Neural crest cell (in vitro differentiated cells): ENCODE measurements around the gene RERE. TPM values are rescaled to one million over a fixed set of nuclear protein-coding genes. Genes with fewer than 3 reads are reported as not detected.

Source experiments
- DNase-seq: peaks from one replicate; pipeline ENCODE4 v3.0.0; 2021; ENCODE audit warnings: low read depth, mixed read lengths, low spot score
- H3K27ac Mint-ChIP-seq: one replicate; pipeline ENCODE4 v1.8.0; 2021; ENCODE audit warnings: mild to moderate bottlenecking, mixed read lengths; ENCODE audit not compliant: unreplicated experiment
- H3K27me3 Mint-ChIP-seq: 2 replicates; pipeline ENCODE4 v1.8.0; 2021; ENCODE audit warnings: low read depth, mild to moderate bottlenecking, mixed read lengths
- H3K36me3 Mint-ChIP-seq: 2 replicates; pipeline ENCODE4 v1.8.0; 2021; ENCODE audit warnings: low read depth, mild to moderate bottlenecking, mixed read lengths
- H3K4me1 Mint-ChIP-seq: 2 replicates; pipeline ENCODE4 v1.8.0; 2021; ENCODE audit warnings: mixed read lengths
- H3K4me3 Mint-ChIP-seq: one replicate; pipeline ENCODE4 v1.8.0; 2021; ENCODE audit warnings: mild to moderate bottlenecking, mixed read lengths
- H3K9me3 Mint-ChIP-seq: 2 replicates; pipeline ENCODE4 v1.8.0; 2021; ENCODE audit warnings: mixed read lengths
- CTCF ChIP-seq: fragments of 200-600 bp; sonication (generic); conservative IDR thresholded peaks from 2 replicates; pipeline ENCODE4 v1.5.0; 2021; ENCODE audit warnings: antibody characterized with exemption, mild to moderate bottlenecking
- total RNA-seq: library from RNA; stranded (reverse); gene quantifications from 2 replicates; pipeline ENCODE4 v1.2.1, GENCODE V29; 2021

Gene RERE
- total RNA-seq, 1 donor from 2014 or later: 122 TPM

- Mint-ChIP-seq H3K27ac (no peak overlapping the region), H3K9me3 (no peaks in the 10 kb centered on the region), H3K27me3 (no peaks in the 10 kb centered on the region), H3K36me3 (peaks cover 10% of the 10 kb centered on the region), H3K4me3 (no peak overlapping the region), H3K4me1 (peaks cover 31% of the 10 kb centered on the region)
- DNase-seq: no peak
- TF ChIP-seq CTCF: no peak
Measured at GRCh38 chr1:8554956-8555534, 262.4 kb downstream of the RERE start.

GRCh38 chr1:8552820-8553397 is 264.5 kb downstream of the RERE start:
- no peaks in the 10 kb centered on the region for H3K27me3 Mint-ChIP-seq
- no peak for DNase-seq
- peak overlapping the region; percentile 48 for H3K4me3 Mint-ChIP-seq
- H3K9me3 Mint-ChIP-seq: no peaks in the 10 kb centered on the region
- peaks cover 10% of the 10 kb centered on the region for H3K36me3 Mint-ChIP-seq
- H3K27ac Mint-ChIP-seq: peak overlapping the region; percentile 85
- H3K4me1 Mint-ChIP-seq: peaks cover 42% of the 10 kb centered on the region
- no peak for TF ChIP-seq CTCF

GRCh38 chr1:8551613-8552489 is 265.6 kb downstream of the RERE start:
- TF ChIP-seq CTCF: no peak
- peaks cover 45% of the 10 kb centered on the region for H3K4me1 Mint-ChIP-seq
- peak overlapping the region; percentile 48 for H3K4me3 Mint-ChIP-seq
- DNase-seq: no peak
- peak overlapping the region; percentile 85 for H3K27ac Mint-ChIP-seq
- no peaks in the 10 kb centered on the region for H3K9me3 Mint-ChIP-seq
- peaks cover 10% of the 10 kb centered on the region for H3K36me3 Mint-ChIP-seq
- no peaks in the 10 kb centered on the region for H3K27me3 Mint-ChIP-seq

GRCh38 chr1:8551057-8551456 is 266.4 kb downstream of the RERE start:
- peaks cover 10% of the 10 kb centered on the region for H3K36me3 Mint-ChIP-seq
- no peaks in the 10 kb centered on the region for H3K27me3 Mint-ChIP-seq
- peaks cover 45% of the 10 kb centered on the region for H3K4me1 Mint-ChIP-seq
- H3K4me3 Mint-ChIP-seq: no peak overlapping the region
- no peak for DNase-seq
- no peaks in the 10 kb centered on the region for H3K9me3 Mint-ChIP-seq
- no peak for TF ChIP-seq CTCF
- H3K27ac Mint-ChIP-seq: no peak overlapping the region

GRCh38 chr1:8547791-8548190 is 269.6 kb downstream of the RERE start:
- peaks cover 12% of the 10 kb centered on the region for H3K9me3 Mint-ChIP-seq
- no peak for TF ChIP-seq CTCF
- H3K4me1 Mint-ChIP-seq: peaks cover 37% of the 10 kb centered on the region
- H3K27ac Mint-ChIP-seq: no peak overlapping the region
- H3K4me3 Mint-ChIP-seq: no peak overlapping the region
- H3K27me3 Mint-ChIP-seq: no peaks in the 10 kb centered on the region
- H3K36me3 Mint-ChIP-seq: peaks cover 15% of the 10 kb centered on the region
- no peak for DNase-seq
